Measurements from ENCODE around the gene PIN1.

PIN1 gene

DNA sequence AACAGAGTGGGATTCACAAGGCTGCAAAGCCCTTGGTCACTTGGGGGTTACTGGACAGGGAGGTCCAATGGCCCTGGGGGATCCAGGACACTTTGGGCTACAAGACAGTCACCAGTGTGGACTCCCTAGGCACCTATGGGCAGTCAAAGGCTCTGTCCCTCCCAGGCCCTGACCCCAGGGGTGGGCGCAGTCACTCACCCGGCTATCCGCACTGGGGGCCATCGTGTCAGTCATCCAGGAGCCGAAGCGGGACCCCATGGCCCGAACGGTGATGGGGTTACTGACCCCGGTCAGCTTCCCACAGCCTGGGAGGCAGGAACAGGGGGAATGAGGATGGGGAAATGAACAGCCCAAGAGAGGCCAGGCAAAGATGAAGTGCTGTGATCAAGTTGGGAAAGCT is 21.5 kb downstream of the PIN1 start:
- ChIA-PET CTCF (no interaction called here), POLR2A (no interaction called here)
- DNase-seq (ENCODE audit: extremely low spot score): no peak
- TF ChIP-seq, protein P1, sequence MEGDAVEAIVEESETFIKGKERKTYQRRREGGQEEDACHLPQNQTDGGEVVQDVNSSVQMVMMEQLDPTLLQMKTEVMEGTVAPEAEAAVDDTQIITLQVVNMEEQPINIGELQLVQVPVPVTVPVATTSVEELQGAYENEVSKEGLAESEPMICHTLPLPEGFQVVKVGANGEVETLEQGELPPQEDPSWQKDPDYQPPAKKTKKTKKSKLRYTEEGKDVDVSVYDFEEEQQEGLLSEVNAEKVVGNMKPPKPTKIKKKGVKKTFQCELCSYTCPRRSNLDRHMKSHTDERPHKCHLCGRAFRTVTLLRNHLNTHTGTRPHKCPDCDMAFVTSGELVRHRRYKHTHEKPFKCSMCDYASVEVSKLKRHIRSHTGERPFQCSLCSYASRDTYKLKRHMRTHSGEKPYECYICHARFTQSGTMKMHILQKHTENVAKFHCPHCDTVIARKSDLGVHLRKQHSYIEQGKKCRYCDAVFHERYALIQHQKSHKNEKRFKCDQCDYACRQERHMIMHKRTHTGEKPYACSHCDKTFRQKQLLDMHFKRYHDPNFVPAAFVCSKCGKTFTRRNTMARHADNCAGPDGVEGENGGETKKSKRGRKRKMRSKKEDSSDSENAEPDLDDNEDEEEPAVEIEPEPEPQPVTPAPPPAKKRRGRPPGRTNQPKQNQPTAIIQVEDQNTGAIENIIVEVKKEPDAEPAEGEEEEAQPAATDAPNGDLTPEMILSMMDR (IDR thresholded peaks at IDR 0.05; ENCODE audit: control extremely low read depth, extremely low read depth, low read depth, missing control alignments): no peak

DNA sequence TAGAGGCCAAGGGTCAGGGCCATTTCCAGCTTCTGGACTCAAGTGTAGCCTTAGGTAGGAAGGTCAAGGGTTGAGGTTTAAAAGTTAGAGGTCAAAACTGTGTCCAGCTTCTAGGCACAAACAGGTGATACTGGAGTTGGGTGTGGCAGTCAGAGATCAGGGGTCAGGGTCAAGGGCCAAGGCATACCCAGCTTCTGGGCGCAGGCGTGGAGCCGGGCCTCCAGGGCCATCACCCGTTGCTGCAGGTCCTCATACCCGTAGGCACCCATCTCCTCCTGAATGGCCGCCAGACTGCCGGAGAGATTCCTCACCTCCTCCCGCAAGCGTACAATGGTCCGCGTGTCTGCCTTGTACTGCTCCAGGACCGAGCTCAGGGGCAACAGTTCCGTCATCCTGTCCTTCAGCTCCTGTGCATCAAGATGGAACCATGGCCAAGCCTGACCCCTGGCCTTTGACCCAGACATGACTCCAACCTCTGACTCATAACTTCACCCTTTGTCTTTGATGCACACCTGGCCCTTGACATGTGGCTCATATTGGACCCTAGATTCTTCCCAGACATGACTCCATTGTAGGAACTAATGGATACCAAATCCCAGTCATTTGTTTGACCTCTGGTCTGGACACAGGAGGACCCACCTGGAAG is 22.1 kb downstream of the PIN1 start:
- CTCF ChIA-PET: no interaction called here
- TF ChIP-seq, protein P1 (IDR thresholded peaks at IDR 0.05; ENCODE audit: control extremely low read depth, extremely low read depth, low read depth, missing control alignments): no peak
- POLR2A ChIA-PET: no interaction called here
- no peak for DNase-seq (ENCODE audit: extremely low spot score)

DNA sequence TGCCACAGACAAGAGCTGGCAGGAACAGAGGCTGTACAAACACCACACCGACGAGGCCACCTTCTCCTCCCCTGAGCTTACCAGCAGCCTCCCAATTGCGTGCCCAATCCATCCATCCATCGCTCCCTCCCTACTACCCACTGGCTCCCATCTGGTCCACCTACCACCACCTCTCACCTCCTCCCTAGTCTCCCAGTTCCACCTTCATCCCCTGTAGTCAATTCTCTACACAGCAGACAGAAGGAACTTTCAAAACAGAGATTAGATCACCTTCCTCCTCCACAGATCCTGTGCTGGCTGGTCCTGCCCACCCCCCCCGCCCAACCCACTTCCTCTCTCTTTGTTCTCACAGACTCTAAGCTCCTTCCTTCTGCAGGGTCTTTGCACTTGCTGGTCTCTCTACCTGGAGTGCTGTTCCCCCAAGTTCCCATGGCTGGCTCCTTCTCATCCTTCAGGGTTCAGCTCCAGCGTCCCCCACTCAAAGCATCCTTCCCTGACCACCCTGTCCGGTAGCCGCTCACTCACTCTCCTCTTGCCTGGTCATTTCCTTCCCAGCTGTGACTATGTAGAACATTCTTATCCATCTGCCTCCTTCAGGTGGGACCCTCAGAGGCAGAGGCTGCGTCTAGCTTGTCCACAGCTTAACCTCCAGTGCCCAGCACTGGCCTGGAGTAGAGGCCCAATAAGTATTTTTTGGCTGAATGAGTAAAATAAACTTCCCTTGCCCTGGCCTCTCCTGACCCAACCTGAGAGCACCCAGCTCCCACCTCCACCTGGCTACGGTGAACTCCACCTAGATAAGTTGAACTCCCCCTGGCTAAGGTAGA is 23.0 kb downstream of the PIN1 start:
- peak; percentile 69 for DNase-seq (ENCODE audit: extremely low spot score)
- TF ChIP-seq, protein P1 (IDR thresholded peaks at IDR 0.05; ENCODE audit: control extremely low read depth, extremely low read depth, low read depth, missing control alignments): no peak
- POLR2A ChIA-PET: no interaction called here
- CTCF ChIA-PET: interaction anchor here (1.0 to 1.1 kb wide), 2 partner anchors 14 to 17 kb away, joined by 3 to 4 read pairs; no protein-coding TSS in a partner anchor

DNA sequence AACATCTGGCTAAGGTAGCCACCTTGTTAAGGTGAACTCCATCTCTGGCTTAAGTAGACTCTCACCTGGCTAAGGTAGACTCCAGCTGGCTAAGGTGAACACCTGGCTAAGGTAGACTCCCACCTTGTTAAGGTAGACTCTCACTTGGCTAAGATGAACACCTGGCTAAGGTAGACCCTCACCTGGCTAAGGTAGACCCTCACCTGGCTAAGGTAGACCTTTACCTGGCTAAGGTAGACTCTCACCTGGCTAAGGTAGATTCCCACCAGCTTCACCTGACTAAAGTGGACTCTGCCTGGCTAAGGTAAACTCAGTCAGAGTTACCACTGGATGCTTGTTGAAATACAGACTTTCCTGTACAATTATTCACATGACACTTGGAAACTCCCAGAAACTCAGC is 23.6 kb downstream of the PIN1 start:
- TF ChIP-seq, protein P1 (IDR thresholded peaks at IDR 0.05; ENCODE audit: control extremely low read depth, extremely low read depth, low read depth, missing control alignments): no peak
- ChIA-PET POLR2A (interaction anchor here (0.6 kb wide), 1 partner anchor 74 kb away, joined by 3 read pairs; no protein-coding TSS in a partner anchor), CTCF (interaction anchor here (1.0 to 1.1 kb wide), 2 partner anchors 14 to 17 kb away, joined by 3 to 4 read pairs; no protein-coding TSS in a partner anchor)
- DNase-seq (ENCODE audit: extremely low spot score): no peak

DNA sequence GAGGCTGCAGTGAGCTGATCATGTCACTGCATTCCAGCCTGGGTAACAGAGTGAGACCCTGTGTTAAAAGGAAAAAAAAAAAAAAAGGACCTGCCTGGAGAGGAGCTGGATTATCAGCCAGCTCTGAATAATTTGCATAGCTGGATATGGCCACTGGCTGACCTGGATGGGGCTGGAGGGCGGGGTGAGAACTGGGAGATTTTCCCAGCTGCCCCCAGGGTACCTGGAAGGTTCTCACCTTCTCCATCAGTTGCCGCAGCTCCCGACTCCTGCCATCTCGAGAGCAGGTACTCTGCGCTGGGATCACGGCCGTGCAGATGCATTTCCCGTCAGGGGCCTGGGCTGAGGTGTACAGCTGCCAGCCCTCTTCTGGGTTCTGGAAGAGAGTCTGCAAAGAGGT is 25.3 kb downstream of the PIN1 start:
- CTCF ChIA-PET: no interaction called here
- DNase-seq (ENCODE audit: extremely low spot score): no peak
- TF ChIP-seq, protein P1 (IDR thresholded peaks at IDR 0.05; ENCODE audit: control extremely low read depth, extremely low read depth, low read depth, missing control alignments): no peak
- POLR2A ChIA-PET: interaction anchor here (0.6 kb wide), 1 partner anchor 1556 kb away, joined by 7 read pairs; no protein-coding TSS in a partner anchor

DNA sequence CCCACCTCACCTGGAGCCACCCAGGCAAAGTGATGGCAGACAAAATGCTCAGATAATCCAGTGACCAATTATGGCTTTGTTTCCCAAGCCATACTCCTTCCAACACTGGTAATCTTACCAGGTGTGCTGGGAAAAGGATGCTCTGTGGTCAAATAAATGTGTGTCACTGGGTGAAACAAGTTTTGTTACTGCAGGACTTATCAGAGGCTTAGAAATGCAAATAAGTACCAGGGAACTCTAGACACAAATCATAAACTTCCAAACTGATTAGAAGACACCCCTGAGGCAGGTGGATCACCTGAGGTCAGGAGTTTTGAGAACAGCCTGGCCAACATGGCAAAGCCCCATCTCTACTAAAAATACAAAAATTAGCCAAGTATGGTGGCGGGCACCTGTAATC is 26.4 kb downstream of the PIN1 start:
- no peak for DNase-seq (ENCODE audit: extremely low spot score)
- ChIA-PET CTCF (no interaction called here), POLR2A (no interaction called here)
- TF ChIP-seq, protein P1 (IDR thresholded peaks at IDR 0.05; ENCODE audit: control extremely low read depth, extremely low read depth, low read depth, missing control alignments): no peak
